Measurements from ENCODE around the gene LHFPL6.

DNA sequence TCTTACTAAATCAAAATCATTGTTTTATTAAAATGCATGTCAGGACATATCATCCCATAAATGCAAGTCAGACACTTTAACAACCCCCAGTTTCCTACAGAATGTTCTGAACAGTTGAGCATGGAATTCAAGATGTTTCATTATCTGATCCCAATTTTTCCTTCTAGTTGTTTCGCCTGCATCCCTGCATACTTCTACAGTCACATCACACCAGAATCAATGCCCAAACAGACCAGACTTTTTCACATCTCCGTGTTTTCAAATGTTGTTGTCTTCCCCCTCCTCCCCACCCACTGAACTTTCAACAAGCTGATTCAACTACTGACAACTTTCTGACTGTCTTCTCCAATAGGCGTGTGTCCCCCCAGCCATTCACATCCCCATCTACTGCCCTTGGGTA lies 48.6 kb downstream of the LHFPL6 start:
- TF ChIP-seq, protein P1, sequence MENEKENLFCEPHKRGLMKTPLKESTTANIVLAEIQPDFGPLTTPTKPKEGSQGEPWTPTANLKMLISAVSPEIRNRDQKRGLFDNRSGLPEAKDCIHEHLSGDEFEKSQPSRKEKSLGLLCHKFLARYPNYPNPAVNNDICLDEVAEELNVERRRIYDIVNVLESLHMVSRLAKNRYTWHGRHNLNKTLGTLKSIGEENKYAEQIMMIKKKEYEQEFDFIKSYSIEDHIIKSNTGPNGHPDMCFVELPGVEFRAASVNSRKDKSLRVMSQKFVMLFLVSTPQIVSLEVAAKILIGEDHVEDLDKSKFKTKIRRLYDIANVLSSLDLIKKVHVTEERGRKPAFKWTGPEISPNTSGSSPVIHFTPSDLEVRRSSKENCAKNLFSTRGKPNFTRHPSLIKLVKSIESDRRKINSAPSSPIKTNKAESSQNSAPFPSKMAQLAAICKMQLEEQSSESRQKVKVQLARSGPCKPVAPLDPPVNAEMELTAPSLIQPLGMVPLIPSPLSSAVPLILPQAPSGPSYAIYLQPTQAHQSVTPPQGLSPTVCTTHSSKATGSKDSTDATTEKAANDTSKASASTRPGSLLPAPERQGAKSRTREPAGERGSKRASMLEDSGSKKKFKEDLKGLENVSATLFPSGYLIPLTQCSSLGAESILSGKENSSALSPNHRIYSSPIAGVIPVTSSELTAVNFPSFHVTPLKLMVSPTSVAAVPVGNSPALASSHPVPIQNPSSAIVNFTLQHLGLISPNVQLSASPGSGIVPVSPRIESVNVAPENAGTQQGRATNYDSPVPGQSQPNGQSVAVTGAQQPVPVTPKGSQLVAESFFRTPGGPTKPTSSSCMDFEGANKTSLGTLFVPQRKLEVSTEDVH (IDR thresholded peaks at IDR 0.05; ENCODE audit: low read depth, partially characterized antibody), result no peak
- no peak for TF ChIP-seq FUS (optimal IDR thresholded peaks at IDR 0.05; ENCODE audit: low read depth, low read length)
- TF ChIP-seq MYC (IDR thresholded peaks at IDR 0.05; ENCODE audit: low read depth, low read length), result no peak
- TF ChIP-seq MYC (CRISPR knock-in tag; IDR thresholded peaks at IDR 0.05; ENCODE audit: borderline replicate concordance, low read depth), result no peak
- no peak for TF ChIP-seq ZNF24 (IDR thresholded peaks at IDR 0.05)
- TF ChIP-seq ZNF217 (CRISPR knock-in tag; IDR thresholded peaks at IDR 0.05), result no peak
- TF ChIP-seq, protein P2, sequence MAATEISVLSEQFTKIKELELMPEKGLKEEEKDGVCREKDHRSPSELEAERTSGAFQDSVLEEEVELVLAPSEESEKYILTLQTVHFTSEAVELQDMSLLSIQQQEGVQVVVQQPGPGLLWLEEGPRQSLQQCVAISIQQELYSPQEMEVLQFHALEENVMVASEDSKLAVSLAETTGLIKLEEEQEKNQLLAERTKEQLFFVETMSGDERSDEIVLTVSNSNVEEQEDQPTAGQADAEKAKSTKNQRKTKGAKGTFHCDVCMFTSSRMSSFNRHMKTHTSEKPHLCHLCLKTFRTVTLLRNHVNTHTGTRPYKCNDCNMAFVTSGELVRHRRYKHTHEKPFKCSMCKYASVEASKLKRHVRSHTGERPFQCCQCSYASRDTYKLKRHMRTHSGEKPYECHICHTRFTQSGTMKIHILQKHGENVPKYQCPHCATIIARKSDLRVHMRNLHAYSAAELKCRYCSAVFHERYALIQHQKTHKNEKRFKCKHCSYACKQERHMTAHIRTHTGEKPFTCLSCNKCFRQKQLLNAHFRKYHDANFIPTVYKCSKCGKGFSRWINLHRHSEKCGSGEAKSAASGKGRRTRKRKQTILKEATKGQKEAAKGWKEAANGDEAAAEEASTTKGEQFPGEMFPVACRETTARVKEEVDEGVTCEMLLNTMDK (IDR thresholded peaks at IDR 0.05; ENCODE audit: borderline replicate concordance, insufficient read depth, low read depth, low read length, poor library complexity, severe bottlenecking), result no peak
- TF ChIP-seq, protein P3, sequence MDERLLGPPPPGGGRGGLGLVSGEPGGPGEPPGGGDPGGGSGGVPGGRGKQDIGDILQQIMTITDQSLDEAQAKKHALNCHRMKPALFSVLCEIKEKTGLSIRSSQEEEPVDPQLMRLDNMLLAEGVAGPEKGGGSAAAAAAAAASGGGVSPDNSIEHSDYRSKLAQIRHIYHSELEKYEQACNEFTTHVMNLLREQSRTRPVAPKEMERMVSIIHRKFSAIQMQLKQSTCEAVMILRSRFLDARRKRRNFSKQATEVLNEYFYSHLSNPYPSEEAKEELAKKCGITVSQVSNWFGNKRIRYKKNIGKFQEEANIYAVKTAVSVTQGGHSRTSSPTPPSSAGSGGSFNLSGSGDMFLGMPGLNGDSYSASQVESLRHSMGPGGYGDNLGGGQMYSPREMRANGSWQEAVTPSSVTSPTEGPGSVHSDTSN (CRISPR knock-in tag; IDR thresholded peaks at IDR 0.05; ENCODE audit: low read depth), result no peak
- TF ChIP-seq, protein P3 (tag; conservative IDR thresholded peaks at IDR 0.05; ENCODE audit: low read depth), result no peak
